Upper lobe of right lung (tissue), 1 donor: ENCODE results near the gene GPR141. TPM values are rescaled to one million over a fixed set of nuclear protein-coding genes. Genes with fewer than 3 reads are reported as not detected.

ENCODE experiments used
- ATAC-seq: fragments of 200-7000 bp; cut with Tn5 transposase; one replicate; pipeline ENCODE4 v1.9.1; 2020; ENCODE audit warnings: mild to moderate bottlenecking, moderate library complexity
- DNase-seq: peaks from one replicate; pipeline ENCODE4 v3.0.0-alpha.2; 2020
- H3K27ac ChIP-seq: fragments of 200-600 bp; one replicate; pipeline ENCODE4 v1.8.0; 2022
- H3K27me3 ChIP-seq: fragments of 200-600 bp; one replicate; pipeline ENCODE4 v1.8.0; 2022; ENCODE audit warnings: mild to moderate bottlenecking
- H3K36me3 ChIP-seq: fragments of 200-600 bp; one replicate; pipeline ENCODE4 v1.8.0; 2022
- H3K4me1 ChIP-seq: fragments of 200-600 bp; one replicate; pipeline ENCODE4 v1.8.0; 2022
- H3K4me3 ChIP-seq: fragments of 200-600 bp; one replicate; pipeline ENCODE4 v1.8.0; 2022; ENCODE audit warnings: mild to moderate bottlenecking
- H3K9me3 ChIP-seq: fragments of 200-600 bp; one replicate; pipeline ENCODE4 v1.8.0; 2022
- CTCF ChIP-seq: fragments of 200-600 bp; IDR thresholded peaks from one replicate; pipeline ENCODE4 v1.8.0; 2022; ENCODE audit warnings: antibody characterized with exemption
- intact Hi-C: fragments of 100-400 bp; cut with DNase I; formaldehyde crosslinking; loops from one replicate; pipeline ENCODE4 v1.11.0; 2022
- total RNA-seq: library from RNA; stranded (reverse); fragmentation: NEBNext Ultra II Directional; extraction: Animal tissue kit (Norgen Biotek cat#: 25700); gene quantifications from one replicate; pipeline ENCODE4 v1.2.1, GENCODE V29; 2021
- donor health status: DM: no; HTN: yes; CAD: no; lungs with severe emphysema.

The GPR141 gene
- total RNA-seq, 1 donor from 2014 or later = 4.0 TPM

- TF ChIP-seq CTCF = no peak
- DNase-seq = no peak
- no peak for ATAC-seq
- no peaks in the 10 kb centered on the region for H3K27me3 ChIP-seq
- no peak overlapping the region for H3K27ac ChIP-seq
- no peaks in the 10 kb centered on the region for H3K4me1 ChIP-seq
- H3K36me3 ChIP-seq = no peaks in the 10 kb centered on the region
- no peak overlapping the region for H3K4me3 ChIP-seq
- intact Hi-C loops = no loop called here
- no peaks in the 10 kb centered on the region for H3K9me3 ChIP-seq
Measured at GRCh38 chr7:37713613-37714012, 30.0 kb downstream of the GPR141 start.

- Histone ChIP-seq H3K9me3 (no peaks in the 10 kb centered on the region), H3K4me3 (no peak overlapping the region), H3K36me3 (no peaks in the 10 kb centered on the region), H3K27me3 (no peaks in the 10 kb centered on the region), H3K27ac (no peak overlapping the region), H3K4me1 (no peaks in the 10 kb centered on the region)
- no peak for TF ChIP-seq CTCF
- intact Hi-C loops = no loop called here
- DNase-seq (no peak), ATAC-seq (no peak)
Measured at GRCh38 chr7:37714606-37715005, 31.0 kb downstream of the GPR141 start.

DNA sequence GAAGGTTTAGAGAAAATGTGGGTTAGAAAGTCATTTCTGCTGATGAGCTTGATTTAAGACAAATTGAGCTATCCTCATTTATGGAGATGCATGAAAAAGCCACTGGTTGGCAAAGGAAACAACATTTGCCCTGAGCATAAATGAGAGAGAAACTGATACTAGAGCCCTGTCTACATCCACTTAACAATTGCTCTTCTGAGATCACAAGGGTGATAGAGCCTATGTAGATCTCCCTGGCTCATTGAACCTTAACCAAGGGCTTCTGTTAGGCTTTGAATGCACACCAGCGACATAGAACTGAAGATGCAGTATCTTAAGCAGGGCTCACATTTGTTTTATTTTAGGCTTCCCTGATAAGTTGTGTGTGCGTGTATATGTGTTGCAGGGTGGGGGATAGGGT, 35.0 kb downstream of the GPR141 start:
- TF ChIP-seq CTCF = no peak
- no peak for DNase-seq
- no peaks in the 10 kb centered on the region for H3K27me3 ChIP-seq
- no peak for ATAC-seq
- H3K4me3 ChIP-seq = no peak overlapping the region
- H3K4me1 ChIP-seq = no peaks in the 10 kb centered on the region
- intact Hi-C loops = no loop called here
- H3K9me3 ChIP-seq = no peaks in the 10 kb centered on the region
- H3K36me3 ChIP-seq = no peaks in the 10 kb centered on the region
- H3K27ac ChIP-seq = no peak overlapping the region

- no peak overlapping the region for H3K27ac ChIP-seq
- no peaks in the 10 kb centered on the region for H3K9me3 ChIP-seq
- intact Hi-C loops = no loop called here
- no peaks in the 10 kb centered on the region for H3K27me3 ChIP-seq
- H3K36me3 ChIP-seq = no peaks in the 10 kb centered on the region
- DNase-seq = no peak
- TF ChIP-seq CTCF = no peak
- no peak for ATAC-seq
- no peak overlapping the region for H3K4me3 ChIP-seq
- no peaks in the 10 kb centered on the region for H3K4me1 ChIP-seq
Measured at GRCh38 chr7:37719077-37719476, 35.5 kb downstream of the GPR141 start.

GRCh38 chr7:37724732-37725131, 41.2 kb downstream of the GPR141 start:
- H3K27ac ChIP-seq = no peak overlapping the region
- H3K4me1 ChIP-seq = peaks cover 12% of the 10 kb centered on the region
- ATAC-seq (no peak), DNase-seq (no peak)
- no peaks in the 10 kb centered on the region for H3K9me3 ChIP-seq
- TF ChIP-seq CTCF = no peak
- H3K36me3 ChIP-seq = no peaks in the 10 kb centered on the region
- intact Hi-C loops = no loop called here
- no peak overlapping the region for H3K4me3 ChIP-seq
- no peaks in the 10 kb centered on the region for H3K27me3 ChIP-seq

DNA sequence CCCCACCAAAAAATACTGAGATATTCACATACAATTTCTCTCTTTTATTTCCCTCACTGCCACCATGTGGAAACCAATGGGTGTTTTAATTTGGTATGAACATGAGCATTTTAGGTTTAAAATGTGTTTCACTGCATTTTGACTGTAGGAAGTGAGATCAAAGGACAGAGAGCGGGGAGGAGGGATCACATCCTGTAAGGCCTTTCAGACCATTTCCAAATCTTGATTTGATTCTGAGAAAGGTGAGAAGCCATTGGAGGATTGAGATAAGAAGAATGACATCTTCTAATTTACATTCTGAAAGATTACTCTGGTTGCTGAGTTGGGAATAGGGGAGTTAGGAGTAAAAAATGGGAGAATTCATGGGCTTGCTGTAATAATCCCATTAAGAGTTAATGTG, 42.5 kb downstream of the GPR141 start:
- Histone ChIP-seq H3K9me3 (no peaks in the 10 kb centered on the region), H3K27ac (no peak overlapping the region), H3K4me1 (peaks cover 24% of the 10 kb centered on the region), H3K4me3 (no peak overlapping the region), H3K27me3 (no peaks in the 10 kb centered on the region), H3K36me3 (no peaks in the 10 kb centered on the region)
- TF ChIP-seq CTCF = no peak
- DNase-seq (no peak), ATAC-seq (no peak)
- intact Hi-C loops = no loop called here
